SU-DHL-6 (cell line): ENCODE data around the gene NFYC.

ENCODE experiments used
- EZH2phosphoT487 ChIP-seq: fragments of 200-600 bp; sonication (generic), shearing (Covaris generic); conservative IDR thresholded peaks from 2 replicates; pipeline ENCODE4 v1.6.1; 2018; ENCODE audit warnings: mild to moderate bottlenecking, antibody characterized with exemption, low read length, moderate library complexity, mixed read lengths
- TF ChIP-seq, protein P1 (sequence below): fragments of 200-600 bp; sonication (generic); IDR thresholded peaks from one replicate; pipeline ENCODE4 v1.5.1; 2017; ENCODE audit warnings: antibody characterized with exemption, mild to moderate bottlenecking, low read length, moderate library complexity; ENCODE audit not compliant: insufficient read depth, poor library complexity, severe bottlenecking

DNA sequence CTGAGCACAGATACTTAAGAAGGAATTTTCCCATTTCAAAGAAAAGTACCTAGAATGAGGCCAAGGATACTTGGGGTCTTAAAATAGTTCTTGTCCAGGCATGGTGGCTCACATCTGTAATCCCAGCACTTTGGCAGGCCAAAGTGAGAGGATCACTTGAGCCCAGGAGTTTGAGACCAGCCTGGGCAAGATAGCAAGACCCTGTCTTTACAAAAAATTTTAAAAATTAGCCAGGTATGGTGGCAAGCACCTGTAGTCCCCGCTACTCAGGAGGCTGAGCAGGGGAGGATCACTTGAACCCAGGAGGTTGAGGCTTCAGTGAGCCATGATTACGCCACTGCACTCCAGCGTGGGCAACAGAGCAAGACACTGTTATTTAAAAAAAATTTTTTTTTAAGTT, 29.0 kb downstream of the NFYC start:
- TF ChIP-seq, protein P1, sequence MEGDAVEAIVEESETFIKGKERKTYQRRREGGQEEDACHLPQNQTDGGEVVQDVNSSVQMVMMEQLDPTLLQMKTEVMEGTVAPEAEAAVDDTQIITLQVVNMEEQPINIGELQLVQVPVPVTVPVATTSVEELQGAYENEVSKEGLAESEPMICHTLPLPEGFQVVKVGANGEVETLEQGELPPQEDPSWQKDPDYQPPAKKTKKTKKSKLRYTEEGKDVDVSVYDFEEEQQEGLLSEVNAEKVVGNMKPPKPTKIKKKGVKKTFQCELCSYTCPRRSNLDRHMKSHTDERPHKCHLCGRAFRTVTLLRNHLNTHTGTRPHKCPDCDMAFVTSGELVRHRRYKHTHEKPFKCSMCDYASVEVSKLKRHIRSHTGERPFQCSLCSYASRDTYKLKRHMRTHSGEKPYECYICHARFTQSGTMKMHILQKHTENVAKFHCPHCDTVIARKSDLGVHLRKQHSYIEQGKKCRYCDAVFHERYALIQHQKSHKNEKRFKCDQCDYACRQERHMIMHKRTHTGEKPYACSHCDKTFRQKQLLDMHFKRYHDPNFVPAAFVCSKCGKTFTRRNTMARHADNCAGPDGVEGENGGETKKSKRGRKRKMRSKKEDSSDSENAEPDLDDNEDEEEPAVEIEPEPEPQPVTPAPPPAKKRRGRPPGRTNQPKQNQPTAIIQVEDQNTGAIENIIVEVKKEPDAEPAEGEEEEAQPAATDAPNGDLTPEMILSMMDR, result no peak
- TF ChIP-seq EZH2phosphoT487, result no peak
